Caco-2 (cell line): ENCODE results near the gene KCNG1. TPM values are rescaled to one million over a fixed set of nuclear protein-coding genes. Genes with fewer than 3 reads are reported as not detected.

Experiments used
- BruUV-seq: library from RNA; stranded (reverse); fragments of 400-500 nt; replicated peaks from 2 replicates; lab custom pipeline; 2021; lab: Mats Ljungman, UMichigan
- CTCF ChIA-PET: fragments of 300-600 bp; sonication (Branson Sonifier 250); formaldehyde crosslinking; loops from one replicate; lab custom pipeline; 2022; ENCODE audit warnings: antibody characterized with exemption; lab: Charles Lee
- POLR2A ChIA-PET: fragments of 300-600 bp; sonication (Branson Sonifier 250); formaldehyde crosslinking; loops from one replicate; lab custom pipeline; 2022; ENCODE audit warnings: antibody characterized with exemption; lab: Charles Lee
- DNase-seq, 2 experiments: peaks; one replicate each; pipeline versions ENCODE4 v3.0.0 to v3.0.0-alpha.2; 2020 to 2022
- H3K27me3 ChIP-seq: replicated peaks from 2 replicates; pipeline ENCODE4 v1.6.0; 2011; ENCODE audit warnings: low read length; ENCODE audit not compliant: control insufficient read depth, insufficient read depth
- H3K36me3 ChIP-seq: 2 replicates; pipeline ENCODE4 v1.5.1; 2011; ENCODE audit warnings: low read length; ENCODE audit not compliant: control insufficient read depth, insufficient read depth
- H3K4me1 ChIP-seq: fragments of 250-450 bp; sonication (Bioruptor Pico); 2 replicates; pipeline ENCODE4 v1.5.1; 2020; ENCODE audit warnings: mild to moderate bottlenecking
- H3K4me3 ChIP-seq: 2 replicates; pipeline ENCODE4 v1.5.1; 2011; ENCODE audit warnings: low read depth, mild to moderate bottlenecking, control low read depth, low read length
- H3K9me3 ChIP-seq: fragments of 250-450 bp; sonication (Bioruptor Pico); 2 replicates; pipeline ENCODE4 v1.5.1; 2020; ENCODE audit warnings: mild to moderate bottlenecking, moderate library complexity
- H3K27ac Mint-ChIP-seq: one replicate; pipeline ENCODE4 v1.8.0; 2022; ENCODE audit warnings: mixed read lengths; ENCODE audit not compliant: unreplicated experiment
- H3K27me3 Mint-ChIP-seq: one replicate; pipeline ENCODE4 v1.8.0; 2022; ENCODE audit warnings: mixed read lengths; ENCODE audit not compliant: insufficient read depth, unreplicated experiment
- H3K36me3 Mint-ChIP-seq: one replicate; pipeline ENCODE4 v1.8.0; 2022; ENCODE audit warnings: mild to moderate bottlenecking, mixed read lengths; ENCODE audit not compliant: insufficient read depth, unreplicated experiment
- H3K4me1 Mint-ChIP-seq: one replicate; pipeline ENCODE4 v1.8.0; 2022; ENCODE audit warnings: low read depth, mixed read lengths; ENCODE audit not compliant: unreplicated experiment
- H3K4me3 Mint-ChIP-seq: one replicate; pipeline ENCODE4 v1.8.0; 2022; ENCODE audit warnings: mild to moderate bottlenecking, moderate library complexity, mixed read lengths; ENCODE audit not compliant: unreplicated experiment
- H3K9me3 Mint-ChIP-seq: one replicate; pipeline ENCODE4 v1.8.0; 2022; ENCODE audit warnings: mixed read lengths; ENCODE audit not compliant: unreplicated experiment
- CTCF ChIP-seq, 2 experiments: fragments of 200-600 bp in 1 of 2; IDR thresholded peaks; 1 replicate in 1 of 2; 2 replicates in 1 of 2; pipeline versions ENCODE4 v1.5.1 to v1.8.0; 2011 to 2022; ENCODE audit warnings: antibody characterized with exemption in 1 of 2, control low read depth in 1 of 2, inconsistent platforms in 1 of 2, low read depth in 1 of 2, low read length in 1 of 2, mild to moderate bottlenecking in 1 of 2, moderate library complexity in 1 of 2; ENCODE audit not compliant: insufficient read depth in 1 of 2, severe bottlenecking in 1 of 2, unreplicated experiment in 1 of 2
- intact Hi-C: fragments of 100-400 bp; cut with micrococcal nuclease; formaldehyde crosslinking; loops from one replicate; pipeline ENCODE4 v1.10.0; 2022; ENCODE audit not compliant: unreplicated experiment
- total RNA-seq: library from RNA; stranded (reverse); gene quantifications from 2 replicates; pipeline ENCODE4 v1.2.3, GENCODE V29; 2022

Gene KCNG1
- total RNA-seq, 1 experiment from 2014 or later = 1.5 TPM

GRCh38 chr20:51034988-51035656 lies 12.2 kb upstream of the KCNG1 start:
- peaks cover 1% of the 10 kb centered on the region; the same call in 1 of the 2 replicates for H3K27me3 ChIP-seq
- H3K9me3 Mint-ChIP-seq = peaks cover 23% of the 10 kb centered on the region
- no peaks in the 10 kb centered on the region for H3K4me1 ChIP-seq
- no peak overlapping the region for H3K4me3 ChIP-seq
- no peaks in the 10 kb centered on the region for H3K36me3 ChIP-seq
- no peaks in the 10 kb centered on the region for H3K36me3 Mint-ChIP-seq
- H3K27me3 Mint-ChIP-seq = peaks cover 22% of the 10 kb centered on the region
- ChIA-PET CTCF (interaction anchor here (0.7 to 1.0 kb wide), 2 partner anchors 50 to 104 kb away, joined by 3 to 4 read pairs; partner anchors contain the start of gene ADNP), POLR2A (no interaction called here)
- TF ChIP-seq CTCF (IDR thresholded peaks at IDR 0.05; ENCODE audit: insufficient read depth in 1 of 2, low read depth in 1 of 2, low read length in 1 of 2, severe bottlenecking in 1 of 2, unreplicated experiment in 1 of 2) = no peak
- no peak overlapping the region for H3K4me3 Mint-ChIP-seq
- H3K4me1 Mint-ChIP-seq = no peaks in the 10 kb centered on the region
- no peaks in the 10 kb centered on the region for H3K9me3 ChIP-seq
- no TSS peak for BruUV-seq
- intact Hi-C loops = no loop called here
- H3K27ac Mint-ChIP-seq = no peak overlapping the region
- DNase-seq = no peak

DNA sequence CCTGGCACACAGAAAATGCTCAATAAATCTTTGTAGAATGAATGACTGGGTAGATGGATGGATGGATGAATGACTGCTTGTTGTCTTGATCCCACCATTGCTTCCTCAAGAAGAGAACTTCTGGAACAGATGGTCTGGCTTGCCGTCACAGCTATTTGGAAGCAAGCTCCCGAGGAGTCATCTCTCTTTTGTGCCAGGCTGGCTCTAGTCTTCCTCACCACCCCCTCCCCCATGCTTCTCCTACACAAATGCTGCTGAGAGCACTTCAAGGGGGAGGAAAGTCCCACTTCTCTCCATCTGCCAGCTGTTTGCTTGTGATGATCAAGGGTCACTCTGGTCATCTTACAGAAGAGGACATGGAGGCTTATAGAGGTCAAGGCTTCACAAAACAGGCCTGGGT lies 11.6 kb upstream of the KCNG1 start:
- H3K27ac Mint-ChIP-seq = no peak overlapping the region
- CTCF ChIA-PET = no interaction called here
- POLR2A ChIA-PET = interaction anchor here (0.5 kb wide), 1 partner anchor 270 kb away, joined by 6 read pairs; no protein-coding TSS in a partner anchor

More for the DNA sequence above, 11.6 kb upstream of the KCNG1 start:
- Histone ChIP-seq H3K9me3 (no peaks in the 10 kb centered on the region), H3K4me3 (no peak overlapping the region), H3K4me1 (no peaks in the 10 kb centered on the region), H3K27me3 (peaks cover 1% of the 10 kb centered on the region; the same call in 1 of the 2 replicates), H3K36me3 (no peaks in the 10 kb centered on the region)
- H3K9me3 Mint-ChIP-seq = peaks cover 23% of the 10 kb centered on the region
- TF ChIP-seq CTCF (IDR thresholded peaks at IDR 0.05; ENCODE audit: insufficient read depth in 1 of 2, low read depth in 1 of 2, low read length in 1 of 2, severe bottlenecking in 1 of 2, unreplicated experiment in 1 of 2) = no peak
- no peaks in the 10 kb centered on the region for H3K4me1 Mint-ChIP-seq
- no TSS peak for BruUV-seq
- no peak for DNase-seq
- H3K27me3 Mint-ChIP-seq = peaks cover 25% of the 10 kb centered on the region
- H3K4me3 Mint-ChIP-seq = no peak overlapping the region
- intact Hi-C loops = no loop called here
- H3K36me3 Mint-ChIP-seq = no peaks in the 10 kb centered on the region
